ENCODE measurements around the gene SH3YL1. TPM values are rescaled to one million over a fixed set of nuclear protein-coding genes. Genes with fewer than 3 reads are reported as not detected.

SH3YL1 gene
- total RNA-seq, 1 donor from 2014 or later: 25.1 TPM

DNA sequence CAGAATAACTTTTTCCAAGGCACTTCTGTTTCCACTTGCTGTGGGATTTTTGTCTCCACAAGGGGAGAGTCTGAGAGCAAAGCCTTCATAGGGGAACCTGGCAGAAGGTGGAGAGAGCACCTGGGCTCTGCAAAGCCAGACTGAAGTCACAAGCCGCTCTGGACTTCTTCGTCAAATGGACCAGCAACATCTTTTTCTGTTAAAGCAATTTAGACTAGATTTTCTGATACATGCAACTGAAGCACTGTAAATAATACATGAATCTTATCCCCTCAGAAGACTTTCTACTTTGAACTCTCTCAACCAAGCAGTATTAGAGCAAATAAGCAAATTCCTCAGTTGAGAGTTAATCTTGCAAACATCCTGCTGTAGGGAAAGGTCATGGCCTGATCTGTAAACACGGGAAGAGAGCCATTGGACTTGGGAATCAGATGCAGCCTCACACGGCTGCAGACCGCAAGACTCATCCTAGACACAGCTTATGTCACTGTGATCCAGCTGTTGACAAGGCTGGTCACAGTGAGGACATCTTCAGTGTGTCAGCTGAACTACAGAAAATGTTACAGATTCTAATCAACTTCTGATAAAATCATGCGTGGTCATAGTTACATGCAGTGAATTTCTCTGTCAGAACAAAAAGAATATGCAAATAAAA is 3.2 kb downstream of the SH3YL1 start:
- no peak overlapping the region for H3K9ac ChIP-seq (ENCODE audit: low read depth in 1 of 3, low read length in 3 of 3)
- H3K27ac ChIP-seq (ENCODE audit: low read depth, low read length): no peak overlapping the region
- peaks cover 8 to 15% (median 10%) of the 10 kb centered on the region in 3 donors for H3K4me1 ChIP-seq (ENCODE audit: control insufficient read depth in 3 of 3, insufficient read depth in 3 of 3, low read length in 3 of 3)
- no peak overlapping the region for H3K4me3 ChIP-seq (ENCODE audit: low read length in 3 of 3)
- peaks cover 0 to 2% (median 2%) of the 10 kb centered on the region in 3 donors for H3K36me3 ChIP-seq (ENCODE audit: control insufficient read depth in 3 of 3, insufficient read depth in 3 of 3, low read length in 3 of 3)
- no peaks in the 10 kb centered on the region for H3K27me3 ChIP-seq (ENCODE audit: control insufficient read depth in 3 of 3, insufficient read depth in 3 of 3, low read length in 3 of 3)
- H3K9me3 ChIP-seq (ENCODE audit: control insufficient read depth in 3 of 3, low read length in 3 of 3): peaks cover 0 to 3% (median 0%) of the 10 kb centered on the region in 3 donors

- Histone ChIP-seq H3K4me3 (ENCODE audit: low read length in 3 of 3) (no peak overlapping the region), H3K4me1 (ENCODE audit: control insufficient read depth in 3 of 3, insufficient read depth in 3 of 3, low read length in 3 of 3) (peaks cover 3 to 13% (median 9%) of the 10 kb centered on the region in 3 donors), H3K36me3 (ENCODE audit: control insufficient read depth in 3 of 3, insufficient read depth in 3 of 3, low read length in 3 of 3) (peaks cover 0 to 2% (median 2%) of the 10 kb centered on the region in 3 donors), H3K9ac (ENCODE audit: low read depth in 1 of 3, low read length in 3 of 3) (no peak overlapping the region), H3K27me3 (ENCODE audit: control insufficient read depth in 3 of 3, insufficient read depth in 3 of 3, low read length in 3 of 3) (no peaks in the 10 kb centered on the region), H3K9me3 (ENCODE audit: control insufficient read depth in 3 of 3, low read length in 3 of 3) (peaks cover 0 to 3% (median 0%) of the 10 kb centered on the region in 3 donors), H3K27ac (ENCODE audit: low read depth, low read length) (no peak overlapping the region)
These were observed 4.0 kb downstream of the SH3YL1 start for GRCh38 chr2:259789-260331.

- peaks cover 0 to 3% (median 0%) of the 10 kb centered on the region in 3 donors for H3K9me3 ChIP-seq (ENCODE audit: control insufficient read depth in 3 of 3, low read length in 3 of 3)
- H3K4me1 ChIP-seq (ENCODE audit: control insufficient read depth in 3 of 3, insufficient read depth in 3 of 3, low read length in 3 of 3): peaks cover 3 to 9% (median 8%) of the 10 kb centered on the region in 3 donors
- H3K27me3 ChIP-seq (ENCODE audit: control insufficient read depth in 3 of 3, insufficient read depth in 3 of 3, low read length in 3 of 3): no peaks in the 10 kb centered on the region
- no peak overlapping the region for H3K4me3 ChIP-seq (ENCODE audit: low read length in 3 of 3)
- no peak overlapping the region for H3K27ac ChIP-seq (ENCODE audit: low read depth, low read length)
- peaks cover 0 to 2% (median 2%) of the 10 kb centered on the region in 3 donors for H3K36me3 ChIP-seq (ENCODE audit: control insufficient read depth in 3 of 3, insufficient read depth in 3 of 3, low read length in 3 of 3)
- H3K9ac ChIP-seq (ENCODE audit: low read depth in 1 of 3, low read length in 3 of 3): no peak overlapping the region
These were observed 4.9 kb downstream of the SH3YL1 start for GRCh38 chr2:258933-259332.

GRCh38 chr2:257842-258241 is 6.0 kb downstream of the SH3YL1 start:
- H3K36me3 ChIP-seq (ENCODE audit: control insufficient read depth in 3 of 3, insufficient read depth in 3 of 3, low read length in 3 of 3): peaks cover 0 to 2% (median 2%) of the 10 kb centered on the region in 3 donors
- H3K4me3 ChIP-seq (ENCODE audit: low read length in 3 of 3): no peak overlapping the region
- H3K9ac ChIP-seq (ENCODE audit: low read depth in 1 of 3, low read length in 3 of 3): no peak overlapping the region
- peaks cover 0 to 3% (median 0%) of the 10 kb centered on the region in 3 donors for H3K9me3 ChIP-seq (ENCODE audit: control insufficient read depth in 3 of 3, low read length in 3 of 3)
- no peak overlapping the region for H3K27ac ChIP-seq (ENCODE audit: low read depth, low read length)
- no peaks in the 10 kb centered on the region for H3K4me1 ChIP-seq (ENCODE audit: control insufficient read depth in 3 of 3, insufficient read depth in 3 of 3, low read length in 3 of 3)
- H3K27me3 ChIP-seq (ENCODE audit: control insufficient read depth in 3 of 3, insufficient read depth in 3 of 3, low read length in 3 of 3): no peaks in the 10 kb centered on the region

DNA sequence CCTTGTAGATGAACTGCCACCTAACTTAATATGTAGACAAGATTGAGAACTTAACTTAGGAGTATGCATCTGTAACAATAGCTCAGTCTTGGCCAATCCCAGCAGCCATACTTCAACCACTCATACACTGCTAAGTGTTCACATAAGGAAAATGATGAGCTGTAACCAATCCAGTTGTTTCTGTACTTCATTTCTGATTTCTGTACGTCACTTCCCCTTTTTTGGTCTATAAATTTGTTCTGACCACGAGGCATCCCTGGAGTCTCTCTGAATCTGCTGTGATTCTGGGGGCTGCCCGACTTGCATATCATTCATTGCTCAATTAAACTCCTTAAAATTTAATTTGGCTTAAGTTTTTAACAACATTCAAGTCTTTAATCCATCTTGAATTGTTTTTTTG is 6.4 kb downstream of the SH3YL1 start:
- Histone ChIP-seq H3K4me3 (ENCODE audit: low read length in 3 of 3) (no peak overlapping the region), H3K36me3 (ENCODE audit: control insufficient read depth in 3 of 3, insufficient read depth in 3 of 3, low read length in 3 of 3) (peaks cover 0 to 2% (median 2%) of the 10 kb centered on the region in 3 donors), H3K4me1 (ENCODE audit: control insufficient read depth in 3 of 3, insufficient read depth in 3 of 3, low read length in 3 of 3) (no peaks in the 10 kb centered on the region), H3K27ac (ENCODE audit: low read depth, low read length) (no peak overlapping the region), H3K9me3 (ENCODE audit: control insufficient read depth in 3 of 3, low read length in 3 of 3) (peaks cover 0 to 3% (median 0%) of the 10 kb centered on the region in 3 donors), H3K9ac (ENCODE audit: low read depth in 1 of 3, low read length in 3 of 3) (no peak overlapping the region), H3K27me3 (ENCODE audit: control insufficient read depth in 3 of 3, insufficient read depth in 3 of 3, low read length in 3 of 3) (no peaks in the 10 kb centered on the region)

- Histone ChIP-seq H3K9ac (ENCODE audit: low read depth in 1 of 3, low read length in 3 of 3) (no peak overlapping the region), H3K4me3 (ENCODE audit: low read length in 3 of 3) (no peak overlapping the region), H3K36me3 (ENCODE audit: control insufficient read depth in 3 of 3, insufficient read depth in 3 of 3, low read length in 3 of 3) (peaks cover 0 to 3% (median 2%) of the 10 kb centered on the region in 3 donors), H3K27me3 (ENCODE audit: control insufficient read depth in 3 of 3, insufficient read depth in 3 of 3, low read length in 3 of 3) (no peaks in the 10 kb centered on the region), H3K4me1 (ENCODE audit: control insufficient read depth in 3 of 3, insufficient read depth in 3 of 3, low read length in 3 of 3) (no peaks in the 10 kb centered on the region), H3K9me3 (ENCODE audit: control insufficient read depth in 3 of 3, low read length in 3 of 3) (peaks cover 0 to 3% (median 0%) of the 10 kb centered on the region in 3 donors), H3K27ac (ENCODE audit: low read depth, low read length) (no peak overlapping the region)
These were observed 7.7 kb downstream of the SH3YL1 start for GRCh38 chr2:256094-256493.

GRCh38 chr2:255195-255594 is 8.6 kb downstream of the SH3YL1 start:
- Histone ChIP-seq H3K4me3 (ENCODE audit: low read length in 3 of 3) (no peak overlapping the region), H3K9me3 (ENCODE audit: control insufficient read depth in 3 of 3, low read length in 3 of 3) (peaks cover 0 to 3% (median 0%) of the 10 kb centered on the region in 3 donors), H3K36me3 (ENCODE audit: control insufficient read depth in 3 of 3, insufficient read depth in 3 of 3, low read length in 3 of 3) (peaks cover 0 to 3% (median 0%) of the 10 kb centered on the region in 3 donors), H3K9ac (ENCODE audit: low read depth in 1 of 3, low read length in 3 of 3) (no peak overlapping the region), H3K4me1 (ENCODE audit: control insufficient read depth in 3 of 3, insufficient read depth in 3 of 3, low read length in 3 of 3) (no peaks in the 10 kb centered on the region), H3K27me3 (ENCODE audit: control insufficient read depth in 3 of 3, insufficient read depth in 3 of 3, low read length in 3 of 3) (no peaks in the 10 kb centered on the region), H3K27ac (ENCODE audit: low read depth, low read length) (no peak overlapping the region)

DNA sequence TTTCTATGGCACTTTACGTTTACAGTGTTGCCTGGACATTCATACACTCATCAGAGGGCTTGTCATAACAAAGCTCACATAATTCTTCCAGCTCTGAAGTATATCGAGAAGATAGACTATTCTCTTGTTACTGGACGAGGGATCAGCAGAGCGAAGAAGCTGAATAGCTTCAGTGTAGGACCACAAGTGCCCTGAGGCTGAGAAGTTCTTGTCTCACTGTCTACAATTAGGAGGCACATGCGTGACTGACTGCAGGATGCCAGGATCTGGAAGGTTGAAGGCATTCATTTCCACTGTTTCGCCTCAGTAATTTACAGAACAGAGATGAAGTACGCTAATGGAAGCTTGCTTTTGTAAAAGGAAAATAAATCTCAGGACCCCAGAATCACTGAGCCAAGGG is 9.6 kb downstream of the SH3YL1 start:
- Histone ChIP-seq H3K27ac (ENCODE audit: low read depth, low read length) (no peak overlapping the region), H3K4me3 (ENCODE audit: low read length in 3 of 3) (no peak overlapping the region), H3K4me1 (ENCODE audit: control insufficient read depth in 3 of 3, insufficient read depth in 3 of 3, low read length in 3 of 3) (no peaks in the 10 kb centered on the region), H3K9me3 (ENCODE audit: control insufficient read depth in 3 of 3, low read length in 3 of 3) (peaks cover 0 to 3% (median 0%) of the 10 kb centered on the region in 3 donors), H3K36me3 (ENCODE audit: control insufficient read depth in 3 of 3, insufficient read depth in 3 of 3, low read length in 3 of 3) (peaks cover 0 to 8% (median 6%) of the 10 kb centered on the region in 3 donors), H3K27me3 (ENCODE audit: control insufficient read depth in 3 of 3, insufficient read depth in 3 of 3, low read length in 3 of 3) (no peaks in the 10 kb centered on the region), H3K9ac (ENCODE audit: low read depth in 1 of 3, low read length in 3 of 3) (no peak overlapping the region)

DNA sequence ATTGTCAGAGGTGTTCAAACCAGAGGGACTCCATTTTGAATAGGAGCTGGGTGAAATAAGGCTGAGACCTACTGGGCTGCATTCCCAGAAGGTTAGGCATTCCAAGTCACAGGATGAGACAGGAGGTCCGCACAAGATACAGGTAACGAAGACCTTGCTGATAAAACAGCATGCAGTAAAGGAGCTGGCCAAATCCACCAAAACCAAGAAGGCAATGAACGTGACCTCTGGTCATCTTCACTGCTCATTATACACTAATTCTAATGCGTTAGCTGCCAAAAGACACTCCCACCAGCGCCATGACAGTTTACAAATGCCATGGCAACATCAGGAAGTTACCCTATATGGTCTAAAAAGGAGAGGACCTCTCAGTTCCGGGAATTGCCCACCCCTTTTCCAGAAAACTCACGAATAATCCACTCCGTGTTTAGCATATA is 10.6 kb downstream of the SH3YL1 start:
- no peak overlapping the region for H3K9ac ChIP-seq (ENCODE audit: low read depth in 1 of 3, low read length in 3 of 3)
- H3K36me3 ChIP-seq (ENCODE audit: control insufficient read depth in 3 of 3, insufficient read depth in 3 of 3, low read length in 3 of 3): peaks cover 0 to 15% (median 13%) of the 10 kb centered on the region in 3 donors
- no peak overlapping the region for H3K4me3 ChIP-seq (ENCODE audit: low read length in 3 of 3)
- H3K27me3 ChIP-seq (ENCODE audit: control insufficient read depth in 3 of 3, insufficient read depth in 3 of 3, low read length in 3 of 3): no peaks in the 10 kb centered on the region
- H3K9me3 ChIP-seq (ENCODE audit: control insufficient read depth in 3 of 3, low read length in 3 of 3): peaks cover 0 to 3% (median 0%) of the 10 kb centered on the region in 3 donors
- no peaks in the 10 kb centered on the region for H3K4me1 ChIP-seq (ENCODE audit: control insufficient read depth in 3 of 3, insufficient read depth in 3 of 3, low read length in 3 of 3)
- H3K27ac ChIP-seq (ENCODE audit: low read depth, low read length): no peak overlapping the region

- Histone ChIP-seq H3K27ac (ENCODE audit: low read depth, low read length) (no peak overlapping the region), H3K9ac (ENCODE audit: low read depth in 1 of 3, low read length in 3 of 3) (no peak overlapping the region), H3K4me3 (ENCODE audit: low read length in 3 of 3) (no peak overlapping the region), H3K9me3 (ENCODE audit: control insufficient read depth in 3 of 3, low read length in 3 of 3) (no peaks in the 10 kb centered on the region), H3K4me1 (ENCODE audit: control insufficient read depth in 3 of 3, insufficient read depth in 3 of 3, low read length in 3 of 3) (no peaks in the 10 kb centered on the region), H3K27me3 (ENCODE audit: control insufficient read depth in 3 of 3, insufficient read depth in 3 of 3, low read length in 3 of 3) (no peaks in the 10 kb centered on the region), H3K36me3 (ENCODE audit: control insufficient read depth in 3 of 3, insufficient read depth in 3 of 3, low read length in 3 of 3) (peaks cover 0 to 18% (median 16%) of the 10 kb centered on the region in 3 donors)
These were observed 11.7 kb downstream of the SH3YL1 start for GRCh38 chr2:252001-252602.
